NCI-H510A (cell line): Measurements from ENCODE around the gene SLC66A1.

Experiments
- DNase-seq: peaks from one replicate; lab custom pipeline; 2025; lab: John Stamatoyannopoulos, UW

SLC66A1 gene

DNA sequence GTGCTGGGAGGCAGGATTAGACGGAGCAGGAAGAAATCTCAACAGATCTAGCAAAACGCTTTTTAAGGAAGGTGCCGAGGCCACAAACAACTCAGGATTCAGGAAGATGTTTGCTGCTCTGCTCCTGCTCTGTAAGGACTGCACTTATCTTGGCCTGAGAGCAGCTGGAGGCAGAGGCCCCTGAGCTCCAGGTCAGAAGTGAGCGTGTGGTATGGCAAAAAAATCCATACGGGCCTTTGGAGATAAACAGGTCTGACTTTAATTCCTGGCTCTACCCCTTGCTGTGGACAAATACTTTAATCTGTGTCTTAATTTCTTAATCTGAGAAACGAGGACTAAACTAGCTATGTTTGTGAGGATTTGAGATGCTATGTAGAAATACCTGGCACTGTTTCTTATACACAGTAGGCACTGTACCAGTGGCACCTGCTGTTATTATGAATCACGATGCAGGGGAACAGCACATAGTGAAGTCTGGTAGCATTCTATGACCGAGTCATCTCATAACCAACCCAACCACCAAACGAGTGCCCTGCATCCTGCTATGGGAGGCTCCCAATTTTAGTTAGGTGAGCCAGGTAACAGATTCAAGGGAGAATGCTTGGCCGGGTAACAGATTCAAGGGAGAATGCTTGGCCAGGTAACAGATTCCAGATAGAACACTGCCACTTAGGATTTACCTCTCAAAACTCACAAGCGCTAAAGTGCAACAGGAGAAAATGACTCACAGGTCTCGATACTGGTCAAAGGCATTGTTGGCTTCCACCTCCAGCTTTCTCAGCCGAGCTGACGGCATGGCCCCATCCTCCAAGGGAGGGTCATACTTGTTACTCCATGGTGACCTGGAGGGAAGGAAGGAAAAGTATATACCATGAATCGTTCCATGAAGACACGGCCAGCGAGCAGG, 65.9 kb downstream of the SLC66A1 start:
- no peak for DNase-seq
